C4-2B (cell line): ENCODE data around the gene FBXO36.

Source experiments
- H3K27ac ChIP-seq: fragments of 450-650 bp; 2 replicates; pipeline ENCODE4 v1.5.1; 2017
- CTCF ChIP-seq: fragments of 450-650 bp; conservative IDR thresholded peaks from 2 replicates; pipeline ENCODE4 v1.5.1; 2017; ENCODE audit warnings: mild to moderate bottlenecking
- ZFX ChIP-seq: fragments of 450-650 bp; IDR thresholded peaks from 2 replicates; pipeline ENCODE4 v1.6.1; 2017

FBXO36 gene

GRCh38 chr2:229882583-229882982, 39.7 kb upstream of the FBXO36 start:
- TF ChIP-seq CTCF (no peak), ZFX (no peak)
- no peak overlapping the region for H3K27ac ChIP-seq

GRCh38 chr2:229884775-229885699, 37.3 kb upstream of the FBXO36 start:
- TF ChIP-seq CTCF = no peak
- no peak for TF ChIP-seq ZFX
- no peak overlapping the region for H3K27ac ChIP-seq

- TF ChIP-seq CTCF = no peak
- TF ChIP-seq ZFX = no peak
- no peak overlapping the region for H3K27ac ChIP-seq
Measured at GRCh38 chr2:229887441-229887840, 34.9 kb upstream of the FBXO36 start.

- H3K27ac ChIP-seq = no peak overlapping the region
- TF ChIP-seq ZFX (no peak), CTCF (no peak)
Measured at GRCh38 chr2:229888031-229888430, 34.3 kb upstream of the FBXO36 start.

- TF ChIP-seq CTCF (no peak), ZFX (no peak)
- H3K27ac ChIP-seq = no peak overlapping the region
Measured at GRCh38 chr2:229889023-229889422, 33.3 kb upstream of the FBXO36 start.

- TF ChIP-seq CTCF (no peak), ZFX (no peak)
- H3K27ac ChIP-seq = no peak overlapping the region
Measured at GRCh38 chr2:229896857-229897256, 25.4 kb upstream of the FBXO36 start.

- TF ChIP-seq CTCF = no peak
- TF ChIP-seq ZFX = no peak
- no peak overlapping the region for H3K27ac ChIP-seq
Measured at GRCh38 chr2:229899604-229900003, 22.7 kb upstream of the FBXO36 start.
